Cortex of kidney (tissue), 1 donor: ENCODE data around the gene BYSL.

Experiments used
- DNase-seq: peaks from one replicate; lab custom pipeline; 2025; lab: John Stamatoyannopoulos, UW

Gene BYSL

GRCh38 chr6:41976794-41977484, 55.6 kb downstream of the BYSL start:
- DNase-seq, result no peak
